Measurements from ENCODE around the gene ZBTB24. TPM values are rescaled to one million over a fixed set of nuclear protein-coding genes. Genes with fewer than 3 reads are reported as not detected.

Gene ZBTB24
- total and polyA plus RNA-seq, 4 donors: 2.9 to 13.9 (median 6.0) TPM

- Histone ChIP-seq H3K4me3 (no peak overlapping the region), H3K27me3 (ENCODE audit: control insufficient read depth in 3 of 3, insufficient read depth in 3 of 3, low read length in 2 of 3) (no peaks in the 10 kb centered on the region), H3K27ac (ENCODE audit: low read depth in 1 of 2, low read length in 1 of 2) (no peak overlapping the region), H3K36me3 (ENCODE audit: control insufficient read depth in 4 of 4, insufficient read depth in 4 of 4, low read length in 4 of 4) (peaks cover 0 to 34% (median 31%) of the 10 kb centered on the region in 4 donors), H3K9me3 (ENCODE audit: control insufficient read depth in 4 of 4, insufficient read depth in 3 of 4, low read length in 3 of 4) (no peaks in the 10 kb centered on the region), H3K9ac (ENCODE audit: insufficient read depth in 1 of 2, low read length in 2 of 2) (no peak overlapping the region), H3K4me1 (ENCODE audit: control insufficient read depth in 5 of 5, insufficient read depth in 5 of 5, low read length in 5 of 5) (peaks cover 0 to 9% (median 3%) of the 10 kb centered on the region in 5 donors)
- DNase-seq (no peak), ATAC-seq (ENCODE audit: insufficient read depth, low FRiP score) (no peak)
- WGBS, 2 donors: 77 to 84% methylated on average over 16 of the region's 16 CpGs
- TF ChIP-seq CTCF (IDR thresholded peaks at IDR 0.05; ENCODE audit: control extremely low read depth, extremely low read depth): no peak
These were observed 33.0 kb downstream of the ZBTB24 start for GRCh38 chr6:109449795-109450673.

DNA sequence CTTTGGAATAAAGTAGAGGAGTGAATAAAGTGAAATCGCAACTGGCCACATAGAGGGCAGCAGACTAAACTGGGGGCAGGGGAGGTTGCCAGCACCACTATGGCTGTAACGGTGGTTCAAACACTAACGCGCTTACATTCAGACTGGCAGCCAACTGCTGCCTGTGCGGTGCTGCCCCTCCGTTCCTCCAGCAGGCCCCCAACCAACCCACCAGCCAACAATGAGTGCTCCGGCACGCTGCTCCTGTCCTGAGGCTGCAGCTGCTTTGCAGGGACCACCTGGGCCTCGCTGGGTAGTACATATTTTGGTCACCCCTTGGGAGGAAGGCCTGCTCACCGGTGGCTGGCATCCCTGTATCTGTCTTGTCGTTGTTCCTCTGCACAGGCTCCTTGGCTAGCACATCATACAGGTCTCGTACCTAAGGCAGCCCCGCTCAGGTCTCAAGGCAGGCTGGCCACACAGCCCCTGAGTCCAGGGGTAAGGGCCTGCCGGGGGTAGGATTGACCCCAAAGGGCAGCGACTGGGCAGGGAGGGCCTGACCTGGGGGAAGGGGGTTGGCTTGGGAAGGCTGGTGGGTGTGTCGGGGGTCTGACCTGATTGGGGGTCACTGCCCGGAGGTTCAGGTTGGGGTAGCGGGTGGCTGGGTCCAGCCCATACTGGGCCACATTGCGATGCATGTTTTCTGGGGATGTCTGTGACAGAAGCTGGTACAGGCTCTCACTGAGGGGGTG lies 33.8 kb downstream of the ZBTB24 start:
- no peak overlapping the region for H3K9ac ChIP-seq (ENCODE audit: insufficient read depth in 1 of 2, low read length in 2 of 2)
- DNase-seq: no peak
- no peaks in the 10 kb centered on the region for H3K27me3 ChIP-seq (ENCODE audit: control insufficient read depth in 3 of 3, insufficient read depth in 3 of 3, low read length in 2 of 3)
- no peak for TF ChIP-seq CTCF (IDR thresholded peaks at IDR 0.05; ENCODE audit: control extremely low read depth, extremely low read depth)
- no peak overlapping the region for H3K27ac ChIP-seq (ENCODE audit: low read depth in 1 of 2, low read length in 1 of 2)
- ATAC-seq (ENCODE audit: insufficient read depth, low FRiP score): no peak
- peaks cover 0 to 4% (median under 1%) of the 10 kb centered on the region in 5 donors for H3K4me1 ChIP-seq (ENCODE audit: control insufficient read depth in 5 of 5, insufficient read depth in 5 of 5, low read length in 5 of 5)
- H3K9me3 ChIP-seq (ENCODE audit: control insufficient read depth in 4 of 4, insufficient read depth in 3 of 4, low read length in 3 of 4): no peaks in the 10 kb centered on the region
- peaks cover 0 to 37% (median 34%) of the 10 kb centered on the region in 4 donors for H3K36me3 ChIP-seq (ENCODE audit: control insufficient read depth in 4 of 4, insufficient read depth in 4 of 4, low read length in 4 of 4)
- WGBS, 2 donors: 89 to 95% methylated on average over 19 of the region's 19 CpGs
- H3K4me3 ChIP-seq: no peak overlapping the region

- Histone ChIP-seq H3K27ac (ENCODE audit: low read depth in 1 of 2, low read length in 1 of 2) (no peak overlapping the region), H3K9me3 (ENCODE audit: control insufficient read depth in 4 of 4, insufficient read depth in 3 of 4, low read length in 3 of 4) (no peaks in the 10 kb centered on the region), H3K9ac (ENCODE audit: insufficient read depth in 1 of 2, low read length in 2 of 2) (no peak overlapping the region), H3K4me3 (no peak overlapping the region), H3K36me3 (ENCODE audit: control insufficient read depth in 4 of 4, insufficient read depth in 4 of 4, low read length in 4 of 4) (peaks cover 0 to 40% (median 35%) of the 10 kb centered on the region in 4 donors), H3K4me1 (ENCODE audit: control insufficient read depth in 5 of 5, insufficient read depth in 5 of 5, low read length in 5 of 5) (peaks cover 0 to 2% (median 0%) of the 10 kb centered on the region in 5 donors), H3K27me3 (ENCODE audit: control insufficient read depth in 3 of 3, insufficient read depth in 3 of 3, low read length in 2 of 3) (no peaks in the 10 kb centered on the region)
- 86 to 97% methylated on average over 6 to 7 of the region's 7 CpGs for WGBS, 2 donors
- no peak for TF ChIP-seq CTCF (IDR thresholded peaks at IDR 0.05; ENCODE audit: control extremely low read depth, extremely low read depth)
- DNase-seq: no peak
- ATAC-seq (ENCODE audit: insufficient read depth, low FRiP score): no peak
These were observed 34.4 kb downstream of the ZBTB24 start for GRCh38 chr6:109448615-109449014.

Measured in lung (tissue), 12 donors.